22Rv1 (cell line): ENCODE data around the gene HMGA1.

ENCODE experiments used
- ZFX ChIP-seq: fragments of 450-650 bp; IDR thresholded peaks from 2 replicates; pipeline ENCODE4 v1.6.1; 2017; ENCODE audit warnings: antibody characterized with exemption, borderline replicate concordance
- TF ChIP-seq, protein P1 (sequence below): fragments of 450-650 bp; IDR thresholded peaks from 2 replicates; pipeline ENCODE4 v1.5.1; 2017; ENCODE audit warnings: mild to moderate bottlenecking

GRCh38 chr6:34280216-34280615 is 43.5 kb downstream of the HMGA1 start:
- TF ChIP-seq, protein P1, sequence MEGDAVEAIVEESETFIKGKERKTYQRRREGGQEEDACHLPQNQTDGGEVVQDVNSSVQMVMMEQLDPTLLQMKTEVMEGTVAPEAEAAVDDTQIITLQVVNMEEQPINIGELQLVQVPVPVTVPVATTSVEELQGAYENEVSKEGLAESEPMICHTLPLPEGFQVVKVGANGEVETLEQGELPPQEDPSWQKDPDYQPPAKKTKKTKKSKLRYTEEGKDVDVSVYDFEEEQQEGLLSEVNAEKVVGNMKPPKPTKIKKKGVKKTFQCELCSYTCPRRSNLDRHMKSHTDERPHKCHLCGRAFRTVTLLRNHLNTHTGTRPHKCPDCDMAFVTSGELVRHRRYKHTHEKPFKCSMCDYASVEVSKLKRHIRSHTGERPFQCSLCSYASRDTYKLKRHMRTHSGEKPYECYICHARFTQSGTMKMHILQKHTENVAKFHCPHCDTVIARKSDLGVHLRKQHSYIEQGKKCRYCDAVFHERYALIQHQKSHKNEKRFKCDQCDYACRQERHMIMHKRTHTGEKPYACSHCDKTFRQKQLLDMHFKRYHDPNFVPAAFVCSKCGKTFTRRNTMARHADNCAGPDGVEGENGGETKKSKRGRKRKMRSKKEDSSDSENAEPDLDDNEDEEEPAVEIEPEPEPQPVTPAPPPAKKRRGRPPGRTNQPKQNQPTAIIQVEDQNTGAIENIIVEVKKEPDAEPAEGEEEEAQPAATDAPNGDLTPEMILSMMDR, result no peak
- no peak for TF ChIP-seq ZFX
